Gastroesophageal sphincter (tissue), 4 donors: ENCODE data around the gene CD40. TPM values are rescaled to one million over a fixed set of nuclear protein-coding genes. Genes with fewer than 3 reads are reported as not detected.

Experiments used
- ATAC-seq: fragments of 150-250 bp; one replicate; pipeline ENCODE4 v1.9.1; 2016; ENCODE audit warnings: mild to moderate bottlenecking, moderate library complexity
- H3K27ac ChIP-seq, 4 donors: fragments of 200-600 bp; sonication (generic) in 3 of 4; 1 replicate in 3 of 4; 2 replicates in 1 of 4; pipeline ENCODE4 v1.5.1; 2016 to 2019
- H3K27me3 ChIP-seq: fragments of 200-600 bp; sonication (generic); one replicate; pipeline ENCODE4 v1.5.1; 2019
- H3K36me3 ChIP-seq, 2 donors: fragments of 200-600 bp; sonication (generic); one replicate each; pipeline ENCODE4 v1.5.1; 2019; ENCODE audit warnings: control low read depth in 1 of 2
- H3K4me1 ChIP-seq, 3 donors: fragments of 200-600 bp; sonication (generic); 1 replicate in 2 of 3; 2 replicates in 1 of 3; pipeline ENCODE4 v1.5.1; 2016 to 2019; ENCODE audit warnings: control low read depth in 2 of 3
- H3K4me3 ChIP-seq, 2 donors: fragments of 200-600 bp; sonication (generic); one replicate each; pipeline ENCODE4 v1.5.1; 2019; ENCODE audit warnings: mild to moderate bottlenecking in 1 of 2, moderate library complexity in 1 of 2
- H3K9me3 ChIP-seq, 3 donors: fragments of 200-600 bp; sonication (generic); one replicate each; pipeline ENCODE4 v1.5.1; 2017 to 2019; ENCODE audit warnings: control low read depth in 2 of 3
- CTCF ChIP-seq, 4 experiments: fragments of 200-600 bp in 2 of 4; fragments of 450-650 bp in 2 of 4; sonication (generic) in 1 of 4; IDR thresholded peaks; one replicate each; pipeline ENCODE4 v1.5.1; 2017 to 2019; ENCODE audit warnings: antibody characterized with exemption in 4 of 4, mild to moderate bottlenecking in 2 of 4, moderate library complexity in 2 of 4
- EP300 ChIP-seq: sonication (generic); formaldehyde crosslinking; IDR thresholded peaks from one replicate; pipeline ENCODE4 v1.6.1; 2017; ENCODE audit warnings: antibody characterized with exemption, mild to moderate bottlenecking
- POLR2A ChIP-seq, 2 donors: fragments of 450-650 bp; IDR thresholded peaks; one replicate each; pipeline ENCODE4 v1.6.1; 2017; ENCODE audit warnings: antibody characterized with exemption in 2 of 2, mild to moderate bottlenecking in 2 of 2, moderate library complexity in 1 of 2
- POLR2AphosphoS5 ChIP-seq: sonication (generic); formaldehyde crosslinking; IDR thresholded peaks from one replicate; pipeline ENCODE4 v1.6.1; 2017; ENCODE audit warnings: antibody characterized with exemption
- WGBS, 2 donors: methylation state at CpG; one replicate each; pipeline ENCODE4 v1.1.5; 2018; ENCODE audit warnings: low coverage in 1 of 2; 5-methylcytosine and 5-hydroxymethylcytosine counted together
- total RNA-seq, 4 donors: library from RNA; depleted of rRNA; stranded (reverse); fragments of >200 nt; gene quantifications; one replicate each; pipeline ENCODE4 v1.1.0, GENCODE V29; 2016

The CD40 gene
- total RNA-seq, 4 donors from 2014 or later, result 13.7 to 16.6 (median 13.9) TPM

GRCh38 chr20:46081074-46081473 is 37.0 kb upstream of the CD40 start:
- Histone ChIP-seq H3K4me3 (no peak overlapping the region), H3K9me3 (no peaks in the 10 kb centered on the region), H3K27ac (no peak overlapping the region), H3K27me3 (no peaks in the 10 kb centered on the region), H3K36me3 (peaks cover 0 to 28% of the 10 kb centered on the region in 2 donors), H3K4me1 (peaks cover 10 to 77% (median 39%) of the 10 kb centered on the region in 3 donors)
- TF ChIP-seq EP300 (no peak), CTCF (IDR thresholded peaks at IDR 0.05) (no peak), POLR2A (IDR thresholded peaks at IDR 0.05) (no peak), POLR2AphosphoS5 (no peak)
- WGBS, 2 donors, result 84 to 92% methylated on average over 1 of the region's 1 CpG
- ATAC-seq, result no peak

GRCh38 chr20:46083101-46083500 is 35.0 kb upstream of the CD40 start:
- H3K27ac ChIP-seq, result no peak overlapping the region
- no peak for TF ChIP-seq POLR2A (IDR thresholded peaks at IDR 0.05)
- no peak for TF ChIP-seq POLR2AphosphoS5
- TF ChIP-seq CTCF (IDR thresholded peaks at IDR 0.05), result no peak
- TF ChIP-seq EP300, result no peak
- WGBS, 2 donors, result 48 to 50% methylated on average over 5 to 6 of the region's 6 CpGs

GRCh38 chr20:46083531-46084061 is 34.5 kb upstream of the CD40 start:
- Histone ChIP-seq H3K9me3 (no peaks in the 10 kb centered on the region), H3K36me3 (peaks cover 0 to 7% of the 10 kb centered on the region in 2 donors), H3K4me3 (no peak overlapping the region), H3K4me1 (peaks cover 18 to 100% (median 57%) of the 10 kb centered on the region in 3 donors), H3K27ac (no peak overlapping the region), H3K27me3 (no peaks in the 10 kb centered on the region)
- 100% methylated on average over 1 of the region's 1 CpG for WGBS, 2 donors
- ATAC-seq, result no peak
- TF ChIP-seq POLR2AphosphoS5 (no peak), POLR2A (IDR thresholded peaks at IDR 0.05) (no peak), EP300 (no peak), CTCF (IDR thresholded peaks at IDR 0.05) (no peak)

More at GRCh38 chr20:46083101-46083500, 35.0 kb upstream of the CD40 start:
- no peak for ATAC-seq
- Histone ChIP-seq H3K4me1 (peaks cover 16 to 97% (median 56%) of the 10 kb centered on the region in 3 donors), H3K27me3 (no peaks in the 10 kb centered on the region), H3K36me3 (peaks cover 0 to 12% of the 10 kb centered on the region in 2 donors), H3K4me3 (no peak overlapping the region), H3K9me3 (no peaks in the 10 kb centered on the region)

GRCh38 chr20:46084805-46085178 is 33.3 kb upstream of the CD40 start:
- ATAC-seq, result no peak
- Histone ChIP-seq H3K36me3 (no peaks in the 10 kb centered on the region), H3K27me3 (no peaks in the 10 kb centered on the region), H3K4me1 (peaks cover 18 to 89% (median 52%) of the 10 kb centered on the region in 3 donors), H3K4me3 (no peak overlapping the region), H3K27ac (peak overlapping the region in 2 of 4 donors; percentile 15 to 52), H3K9me3 (no peaks in the 10 kb centered on the region)
- TF ChIP-seq POLR2A (IDR thresholded peaks at IDR 0.05), result no peak
- no peak for TF ChIP-seq EP300
- no peak for TF ChIP-seq CTCF (IDR thresholded peaks at IDR 0.05)
- TF ChIP-seq POLR2AphosphoS5, result no peak
- 75 to 77% methylated on average over 2 to 3 of the region's 3 CpGs for WGBS, 2 donors

- no peak for ATAC-seq
- Histone ChIP-seq H3K4me3 (no peak overlapping the region), H3K27me3 (no peaks in the 10 kb centered on the region), H3K4me1 (peaks cover 18 to 87% (median 48%) of the 10 kb centered on the region in 3 donors), H3K36me3 (no peaks in the 10 kb centered on the region), H3K27ac (peak overlapping the region in 2 of 4 donors; percentile 15 to 52), H3K9me3 (no peaks in the 10 kb centered on the region)
- TF ChIP-seq POLR2A (IDR thresholded peaks at IDR 0.05), result no peak
- TF ChIP-seq CTCF (IDR thresholded peaks at IDR 0.05), result no peak
- TF ChIP-seq POLR2AphosphoS5, result peak; percentile 51
- no peak for TF ChIP-seq EP300
- 40 to 44% methylated on average over 2 to 3 of the region's 4 CpGs for WGBS, 2 donors
Measured at GRCh38 chr20:46085179-46085851, 32.8 kb upstream of the CD40 start.
